H9 (cell line): ENCODE results near the gene PRKAG2. TPM values are rescaled to one million over a fixed set of nuclear protein-coding genes. Genes with fewer than 3 reads are reported as not detected.

Experiments used
- DNase-seq: peaks from one replicate; pipeline ENCODE4 v3.0.0-alpha.2; 2017
- H2AFZ ChIP-seq: one replicate; pipeline ENCODE4 v1.6.1; 2013; ENCODE audit warnings: mild to moderate bottlenecking, low read length, control low read depth, moderate library complexity
- H2AK5ac ChIP-seq: 2 replicates; pipeline ENCODE4 v1.6.1; 2013; ENCODE audit warnings: low read length, control low read depth, mixed read lengths; ENCODE audit not compliant: insufficient read length
- H2BK120ac ChIP-seq: one replicate; pipeline ENCODE4 v1.6.1; 2013; ENCODE audit warnings: low read depth, mild to moderate bottlenecking, low read length, control low read depth, inconsistent platforms; ENCODE audit not compliant: poor library complexity, severe bottlenecking
- H2BK12ac ChIP-seq: 2 replicates; pipeline ENCODE4 v1.6.1; 2013; ENCODE audit warnings: low read length, control low read depth, mixed read lengths, low read depth; ENCODE audit not compliant: insufficient read length
- H2BK15ac ChIP-seq: 2 replicates; pipeline ENCODE4 v1.6.1; 2013; ENCODE audit warnings: low read depth, low read length, control low read depth
- H2BK20ac ChIP-seq: one replicate; pipeline ENCODE4 v1.6.1; 2013; ENCODE audit warnings: low read depth, mild to moderate bottlenecking, low read length, control low read depth, inconsistent platforms; ENCODE audit not compliant: poor library complexity, severe bottlenecking
- H2BK5ac ChIP-seq: 2 replicates; pipeline ENCODE4 v1.6.1; 2013; ENCODE audit warnings: low read length, control low read depth, mixed read lengths; ENCODE audit not compliant: insufficient read length
- H3K14ac ChIP-seq: 2 replicates; pipeline ENCODE4 v1.6.1; 2013; ENCODE audit warnings: low read length, control low read depth; ENCODE audit not compliant: insufficient read depth
- H3K18ac ChIP-seq: 2 replicates; pipeline ENCODE4 v1.6.1; 2013; ENCODE audit warnings: low read depth, mild to moderate bottlenecking, mixed read lengths, low read length, control low read depth; ENCODE audit not compliant: insufficient read length
- H3K23ac ChIP-seq: 2 replicates; pipeline ENCODE4 v1.6.1; 2013; ENCODE audit warnings: low read length, control low read depth, mixed read lengths, low read depth; ENCODE audit not compliant: insufficient read length
- H3K23me2 ChIP-seq: 2 replicates; pipeline ENCODE4 v1.6.1; 2013; ENCODE audit warnings: low read depth, mild to moderate bottlenecking, mixed read lengths, low read length, control low read depth; ENCODE audit not compliant: insufficient read length, poor library complexity, severe bottlenecking
- H3K27ac ChIP-seq: 2 replicates; pipeline ENCODE4 v1.5.1; 2013; ENCODE audit warnings: low read length, control low read depth, mixed read lengths, low read depth; ENCODE audit not compliant: insufficient read length
- H3K27me3 ChIP-seq: 2 replicates; pipeline ENCODE4 v1.6.1; 2013; ENCODE audit warnings: low read length, control low read depth, inconsistent platforms; ENCODE audit not compliant: insufficient read depth
- H3K4ac ChIP-seq: 2 replicates; pipeline ENCODE4 v1.6.1; 2013; ENCODE audit warnings: low read depth, mild to moderate bottlenecking, control low read depth, inconsistent platforms, low read length, moderate library complexity
- H3K4me1 ChIP-seq: 2 replicates; pipeline ENCODE4 v1.6.1; 2013; ENCODE audit warnings: low read length, control low read depth, inconsistent platforms; ENCODE audit not compliant: insufficient read depth
- H3K4me2 ChIP-seq: 2 replicates; pipeline ENCODE4 v1.6.1; 2013; ENCODE audit warnings: low read length, control low read depth, mixed read lengths; ENCODE audit not compliant: insufficient read length, insufficient read depth
- H3K56ac ChIP-seq: 2 replicates; pipeline ENCODE4 v1.6.1; 2013; ENCODE audit warnings: low read depth, mild to moderate bottlenecking, mixed read lengths, low read length, control low read depth; ENCODE audit not compliant: insufficient read length
- H3K79me1 ChIP-seq: 2 replicates; pipeline ENCODE4 v1.6.1; 2013; ENCODE audit warnings: low read depth, mild to moderate bottlenecking, moderate library complexity, low read length, control low read depth, inconsistent platforms; ENCODE audit not compliant: insufficient read depth, poor library complexity, severe bottlenecking
- H3K79me2 ChIP-seq: 2 replicates; pipeline ENCODE4 v1.6.1; 2013; ENCODE audit warnings: low read length, control low read depth, inconsistent platforms; ENCODE audit not compliant: insufficient read depth
- H3K9ac ChIP-seq: 2 replicates; pipeline ENCODE4 v1.6.1; 2013; ENCODE audit warnings: low read length, control low read depth, mixed read lengths; ENCODE audit not compliant: insufficient read length; ENCODE audit errors: extremely low read depth
- H3K9me3 ChIP-seq: one replicate; pipeline ENCODE4 v1.6.1; 2013; ENCODE audit warnings: low read depth, low read length, inconsistent platforms; ENCODE audit not compliant: control insufficient read depth
- H3T11ph ChIP-seq: one replicate; pipeline ENCODE4 v1.6.1; 2013; ENCODE audit warnings: mild to moderate bottlenecking, low read length, control low read depth, inconsistent platforms
- H4K20me1 ChIP-seq: one replicate; pipeline ENCODE4 v1.6.1; 2013; ENCODE audit not compliant: control insufficient read depth, insufficient read length, insufficient read depth
- H4K5ac ChIP-seq: 2 replicates; pipeline ENCODE4 v1.6.1; 2013; ENCODE audit warnings: low read depth, mild to moderate bottlenecking, mixed read lengths, low read length, control low read depth; ENCODE audit not compliant: insufficient read length
- H4K8ac ChIP-seq: replicated peaks from 2 replicates; pipeline ENCODE4 v1.6.1; 2013; ENCODE audit warnings: low read length, control low read depth, mixed read lengths, low read depth; ENCODE audit not compliant: insufficient read length
- H4K91ac ChIP-seq: 2 replicates; pipeline ENCODE4 v1.6.1; 2013; ENCODE audit warnings: low read depth, mild to moderate bottlenecking, moderate library complexity, mixed read lengths, low read length, control low read depth; ENCODE audit not compliant: insufficient read length
- H3K27ac Mint-ChIP-seq, 3 experiments: 2 replicates in 2 of 3; 3 replicates in 1 of 3; pipeline ENCODE4 v1.8.0; 2020 to 2021; ENCODE audit warnings: mixed read lengths in 3 of 3, mild to moderate bottlenecking in 1 of 3, moderate library complexity in 1 of 3
- H3K27me3 Mint-ChIP-seq: 2 replicates; pipeline ENCODE4 v1.8.0; 2021; ENCODE audit warnings: low read depth, mild to moderate bottlenecking, moderate library complexity, mixed read lengths
- H3K36me3 Mint-ChIP-seq, 3 experiments: 2 replicates in 2 of 3; 3 replicates in 1 of 3; pipeline ENCODE4 v1.8.0; 2020 to 2021; ENCODE audit warnings: low read depth in 3 of 3, mixed read lengths in 3 of 3; ENCODE audit not compliant: insufficient read depth in 1 of 3
- H3K4me1 Mint-ChIP-seq, 2 experiments: 2 replicates each; pipeline ENCODE4 v1.8.0; 2020; ENCODE audit warnings: mixed read lengths in 2 of 2
- H3K4me3 Mint-ChIP-seq, 2 experiments: 2 replicates in 1 of 2; 3 replicates in 1 of 2; pipeline ENCODE4 v1.8.0; 2020 to 2021; ENCODE audit warnings: mild to moderate bottlenecking in 2 of 2, mixed read lengths in 2 of 2, moderate library complexity in 1 of 2
- H3K9me3 Mint-ChIP-seq, 2 experiments: 2 replicates in 1 of 2; 3 replicates in 1 of 2; pipeline ENCODE4 v1.8.0; 2020; ENCODE audit warnings: mild to moderate bottlenecking in 2 of 2, mixed read lengths in 2 of 2, moderate library complexity in 1 of 2
- CTCF ChIP-seq: fragments of 200-600 bp; sonication (generic); conservative IDR thresholded peaks from 3 replicates; pipeline ENCODE4 v1.8.0; 2021; ENCODE audit warnings: antibody characterized with exemption, mild to moderate bottlenecking
- WGBS: extraction: QIAGEN DNeasy Blood & Tissue Kit; methylation state at CpG from one replicate; pipeline ENCODE4 v1.1.7; 2013; ENCODE audit warnings: missing lambda C conversion rate, low lambda C conversion rate, mixed read lengths; ENCODE audit not compliant: insufficient read length; ENCODE audit errors: extremely low coverage; 5-methylcytosine and 5-hydroxymethylcytosine counted together
- total RNA-seq: library from RNA; stranded (reverse); gene quantifications from 2 replicates; pipeline ENCODE4 v1.2.1, GENCODE V29; 2021

Gene PRKAG2
- total RNA-seq, 1 experiment from 2014 or later, result 11.8 TPM

- H3K27ac ChIP-seq, result no peak overlapping the region
- H3K9ac ChIP-seq, result no peak overlapping the region
- no peak overlapping the region for H2BK15ac ChIP-seq
- Mint-ChIP-seq H3K36me3 (peaks cover 3 to 10% (median 5%) of the 10 kb centered on the region in 3 experiments; a peak in 4 of 7 replicates), H3K27me3 (peaks cover 33% of the 10 kb centered on the region), H3K27ac (no peak overlapping the region), H3K4me3 (no peak overlapping the region), H3K9me3 (peaks cover 10 to 16% of the 10 kb centered on the region in 2 experiments), H3K4me1 (peaks cover 0 to 7% of the 10 kb centered on the region in 2 experiments; a peak in 3 of 4 replicates)
- H3K18ac ChIP-seq, result no peak overlapping the region
- no peak overlapping the region for H4K8ac ChIP-seq
- WGBS, result no CpG with 5 or more reads among the region's 8 CpGs
- no peaks in the 10 kb centered on the region for H3K4me1 ChIP-seq
- H3K14ac ChIP-seq, result no peak overlapping the region; the same call in 1 of the 2 replicates
- no peak overlapping the region for H2AK5ac ChIP-seq
- H3K56ac ChIP-seq, result no peak overlapping the region
- H4K5ac ChIP-seq, result no peak overlapping the region
- H4K20me1 ChIP-seq, result no peaks in the 10 kb centered on the region
- no peak overlapping the region for H2BK20ac ChIP-seq
- no peak overlapping the region for H2AFZ ChIP-seq
- H3K27me3 ChIP-seq, result no peaks in the 10 kb centered on the region
- H3K23ac ChIP-seq, result no peak overlapping the region
- no peak overlapping the region for H2BK12ac ChIP-seq
- TF ChIP-seq CTCF, result no peak
- no peak overlapping the region for H3K4ac ChIP-seq
- H3T11ph ChIP-seq, result no peak overlapping the region
- no peaks in the 10 kb centered on the region for H3K23me2 ChIP-seq
- DNase-seq, result no peak
- H2BK5ac ChIP-seq, result no peak overlapping the region
- no peaks in the 10 kb centered on the region for H3K79me1 ChIP-seq
- no peak overlapping the region for H4K91ac ChIP-seq
- no peak overlapping the region for H2BK120ac ChIP-seq
- H3K9me3 ChIP-seq, result peaks cover 4% of the 10 kb centered on the region
- H3K4me2 ChIP-seq, result no peak overlapping the region
- no peaks in the 10 kb centered on the region for H3K79me2 ChIP-seq
Observed at GRCh38 chr7:151776446-151776845, 100.5 kb downstream of the PRKAG2 start.
